SK-N-SH (cell line): ENCODE results near the gene MAP2K5. TPM values are rescaled to one million over a fixed set of nuclear protein-coding genes. Genes with fewer than 3 reads are reported as not detected.

ENCODE experiments used
- CTCF ChIA-PET: fragments of 300-600, 350-600 bp; formaldehyde crosslinking; extraction: SDS; loops from one replicate; lab custom pipeline; 2021; lab: Yijun Ruan, JAX
- POLR2A ChIA-PET: fragments of 350-600 bp; sonication (Branson Sonifier 250); formaldehyde crosslinking; extraction: SDS; loops from one replicate; lab custom pipeline; 2020; ENCODE audit warnings: antibody characterized with exemption, inconsistent platforms; lab: Yijun Ruan, JAX
- DNase-seq: peaks from one replicate; pipeline ENCODE4 v3.0.0; 2012
- H2AFZ ChIP-seq: fragments of 200-600 bp; sonication (generic); 2 replicates; pipeline ENCODE4 v1.8.1; 2016; ENCODE audit warnings: antibody characterized with exemption, mild to moderate bottlenecking, low read depth
- H3F3A ChIP-seq: fragments of 200-600 bp; sonication (generic); replicated peaks from 2 replicates; pipeline ENCODE3; 2016; ENCODE audit warnings: antibody characterized with exemption, mild to moderate bottlenecking; ENCODE audit not compliant: insufficient read depth
- H3K27ac ChIP-seq, 2 experiments: fragments of 200-500 bp in 1 of 2; fragments of 200-600 bp in 1 of 2; sonication (Bioruptor generic) in 1 of 2; sonication (generic), shearing (Covaris generic) in 1 of 2; 2 replicates each; pipeline versions ENCODE4 v1.5.1 to v1.6.1; 2014 to 2016; ENCODE audit warnings: low read depth in 2 of 2, inconsistent platforms in 1 of 2, low read length in 1 of 2, mild to moderate bottlenecking in 1 of 2, mixed read lengths in 1 of 2
- H3K27me3 ChIP-seq: fragments of 200-600 bp; sonication (generic), shearing (Covaris generic); 2 replicates; pipeline ENCODE4 v1.6.1; 2016; ENCODE audit warnings: mixed run types; ENCODE audit not compliant: insufficient read depth
- H3K36me3 ChIP-seq, 2 experiments: fragments of 200-500 bp in 1 of 2; fragments of 200-600 bp in 1 of 2; sonication (Bioruptor generic) in 1 of 2; sonication (generic) in 1 of 2; replicated peaks in 1 of 2; 2 replicates each; pipeline versions ENCODE3 to v1.5.1; 2014 to 2016; ENCODE audit warnings: low read length in 1 of 2, mild to moderate bottlenecking in 1 of 2; ENCODE audit not compliant: insufficient read depth in 2 of 2, control insufficient read depth in 1 of 2
- H3K4me1 ChIP-seq, 2 experiments: fragments of 200-500 bp in 1 of 2; fragments of 200-600 bp in 1 of 2; sonication (Bioruptor generic) in 1 of 2; sonication (generic), shearing (Covaris generic) in 1 of 2; 2 replicates each; pipeline versions ENCODE4 v1.5.1 to v1.6.1; 2014 to 2016; ENCODE audit warnings: low read depth in 1 of 2, low read length in 1 of 2, mixed run types in 1 of 2; ENCODE audit not compliant: insufficient read depth in 2 of 2, control insufficient read depth in 1 of 2
- H3K4me2 ChIP-seq: fragments of 200-600 bp; sonication (generic), shearing (Covaris generic); 2 replicates; pipeline ENCODE4 v1.6.1; 2017; ENCODE audit warnings: mixed run types
- H3K4me3 ChIP-seq, 2 experiments: fragments of 200-500 bp in 1 of 2; fragments of 200-600 bp in 1 of 2; sonication (Bioruptor generic) in 1 of 2; sonication (generic), shearing (Covaris generic) in 1 of 2; 2 replicates each; pipeline versions ENCODE4 v1.5.1 to v1.8.1; 2014 to 2016; ENCODE audit warnings: low read depth in 2 of 2, inconsistent platforms in 1 of 2, low read length in 1 of 2, mild to moderate bottlenecking in 1 of 2, mixed read lengths in 1 of 2, moderate library complexity in 1 of 2
- H3K79me2 ChIP-seq: fragments of 200-600 bp; sonication (generic); 2 replicates; pipeline ENCODE4 v1.8.1; 2017; ENCODE audit warnings: mild to moderate bottlenecking; ENCODE audit not compliant: insufficient read depth
- H3K9ac ChIP-seq: fragments of 200-600 bp; sonication (generic); 2 replicates; pipeline ENCODE4 v1.6.1; 2017; ENCODE audit warnings: mixed run types
- H3K9me2 ChIP-seq: fragments of 200-600 bp; sonication (generic); 2 replicates; pipeline ENCODE4 v1.6.1; 2017; ENCODE audit warnings: mixed run types
- H3K9me3 ChIP-seq: fragments of 200-600 bp; sonication (generic); 2 replicates; pipeline ENCODE4 v1.6.1; 2017; ENCODE audit warnings: mixed run types, mild to moderate bottlenecking, moderate library complexity
- H4K20me1 ChIP-seq: fragments of 200-600 bp; sonication (generic); 2 replicates; pipeline ENCODE4 v1.6.1; 2017; ENCODE audit warnings: mild to moderate bottlenecking, mixed run types; ENCODE audit not compliant: insufficient read depth
- ELF1 ChIP-seq: IDR thresholded peaks from 2 replicates; pipeline ENCODE4 v1.4.0; 2012
- EP300 ChIP-seq, 2 experiments: IDR thresholded peaks; 2 replicates each; pipeline versions ENCODE4 v1.4.0 to v1.6.1; 2012; ENCODE audit warnings: borderline replicate concordance in 1 of 2, low read depth in 1 of 2, low read length in 1 of 2
- EZH2phosphoT487 ChIP-seq: fragments of 200-600 bp; sonication (generic); IDR thresholded peaks from 2 replicates; pipeline ENCODE4 v1.6.1; 2017; ENCODE audit warnings: low read depth, mixed run types, mild to moderate bottlenecking, antibody characterized with exemption, moderate library complexity, borderline replicate concordance
- FOSL2 ChIP-seq: IDR thresholded peaks from 2 replicates; pipeline ENCODE4 v1.4.0; 2012; ENCODE audit warnings: low read depth, mild to moderate bottlenecking, moderate library complexity, borderline replicate concordance
- FOXJ3 ChIP-seq: sonication (generic); formaldehyde crosslinking; IDR thresholded peaks from 2 replicates; pipeline ENCODE4 v1.5.1; 2020; ENCODE audit warnings: mild to moderate bottlenecking, missing genetic modification reagents
- GABPA ChIP-seq: IDR thresholded peaks from 2 replicates; pipeline ENCODE4 v1.4.0; 2012; ENCODE audit warnings: low read depth, mild to moderate bottlenecking
- JUND ChIP-seq: IDR thresholded peaks from 2 replicates; pipeline ENCODE4 v1.4.0; 2012
- MXI1 ChIP-seq: IDR thresholded peaks from 2 replicates; pipeline ENCODE4 v1.6.1; 2012; ENCODE audit warnings: mild to moderate bottlenecking, low read depth, low read length, improper control_type of control experiment
- NFIC ChIP-seq: IDR thresholded peaks from 2 replicates; pipeline ENCODE4 v1.4.0; 2012; ENCODE audit warnings: borderline replicate concordance
- POLR2AphosphoS5 ChIP-seq: IDR thresholded peaks from 2 replicates; pipeline ENCODE4 v1.6.1; 2012; ENCODE audit warnings: low read depth, low read length
- RFX5 ChIP-seq: IDR thresholded peaks from 2 replicates; pipeline ENCODE4 v1.6.1; 2012; ENCODE audit warnings: mild to moderate bottlenecking, improper control_type of control experiment, low read length
- RXRA ChIP-seq: IDR thresholded peaks from 2 replicates; pipeline ENCODE4 v1.4.0; 2012; ENCODE audit warnings: low read depth, mild to moderate bottlenecking, borderline replicate concordance
- SIN3A ChIP-seq: IDR thresholded peaks from 2 replicates; pipeline ENCODE4 v1.6.1; 2012; ENCODE audit warnings: low read depth, mild to moderate bottlenecking, low read length, moderate library complexity, borderline replicate concordance
- TAF1 ChIP-seq: IDR thresholded peaks from 2 replicates; pipeline ENCODE4 v1.6.1; 2012; ENCODE audit warnings: low read depth, mild to moderate bottlenecking, low read length, moderate library complexity, borderline replicate concordance
- TCF12 ChIP-seq: IDR thresholded peaks from 2 replicates; pipeline ENCODE4 v1.4.0; 2012
- YY1 ChIP-seq: IDR thresholded peaks from 2 replicates; pipeline ENCODE4 v1.4.0; 2012; ENCODE audit warnings: low read depth, mild to moderate bottlenecking
- WGBS: methylation state at CpG from one replicate; pipeline ENCODE4 v1.1.6; 2017; ENCODE audit warnings: low lambda C conversion rate; 5-methylcytosine and 5-hydroxymethylcytosine counted together
- polyA plus RNA-seq, 3 experiments: library from polyadenylated mRNA; depleted of rRNA; stranded (reverse); fragments of >200 nt; gene quantifications; 2 replicates each; pipeline ENCODE4 v1.2.3, GENCODE V29; 2012
- TF ChIP-seq, protein P1 (sequence below): IDR thresholded peaks from 2 replicates; pipeline ENCODE4 v1.4.0; 2012; ENCODE audit warnings: low read depth
- TF ChIP-seq, protein P2 (sequence below): IDR thresholded peaks from 2 replicates; pipeline ENCODE4; 2012

The MAP2K5 gene
- polyA plus RNA-seq, 1 of the 3 experiments (the other 2 are of a cell fraction), result 6.2 TPM

DNA sequence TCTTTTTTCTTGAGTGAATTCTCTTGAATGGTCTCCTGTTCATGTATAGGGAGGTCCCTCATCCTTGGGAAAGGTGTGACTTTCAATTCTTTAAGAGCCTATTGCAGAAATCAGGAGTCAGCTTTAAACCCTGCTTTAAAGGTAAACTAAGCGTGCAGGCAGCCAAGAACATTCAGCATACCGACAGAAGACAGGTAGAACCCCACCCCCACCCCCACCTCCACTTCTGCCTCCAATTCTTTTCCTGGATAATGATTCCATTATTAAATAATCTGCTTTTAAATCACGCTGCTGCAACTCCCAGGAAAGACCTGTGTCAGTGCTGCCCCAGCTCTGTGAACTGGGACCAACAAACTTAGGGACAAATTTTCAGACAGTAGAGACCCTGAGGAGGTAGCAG is 233.5 kb downstream of the MAP2K5 start:
- POLR2A ChIA-PET, result no interaction called here
- H2AFZ ChIP-seq, result no peak overlapping the region
- H3F3A ChIP-seq, result no peaks in the 10 kb centered on the region
- no peaks in the 10 kb centered on the region for H3K9me3 ChIP-seq
- no peaks in the 10 kb centered on the region for H4K20me1 ChIP-seq
- TF ChIP-seq TCF12 (no peak), NFIC (no peak), EZH2phosphoT487 (no peak), JUND (no peak), FOSL2 (no peak), TAF1 (no peak), GABPA (no peak), EP300 (IDR thresholded peaks at IDR 0.05; ENCODE audit: borderline replicate concordance in 1 of 2, low read depth in 1 of 2, low read length in 1 of 2) (no peak), FOXJ3 (CRISPR knock-in tag) (no peak)
- TF ChIP-seq, protein P1, sequence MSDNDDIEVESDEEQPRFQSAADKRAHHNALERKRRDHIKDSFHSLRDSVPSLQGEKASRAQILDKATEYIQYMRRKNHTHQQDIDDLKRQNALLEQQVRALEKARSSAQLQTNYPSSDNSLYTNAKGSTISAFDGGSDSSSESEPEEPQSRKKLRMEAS, result no peak
- TF ChIP-seq, all 33 proteins: peak for 0
- H3K4me1 ChIP-seq, result peaks cover 9 to 12% of the 10 kb centered on the region in 2 experiments
- H3K27ac ChIP-seq, result no peak overlapping the region
- H3K79me2 ChIP-seq, result no peaks in the 10 kb centered on the region
- WGBS, result 89% methylated on average over 3 of the region's 3 CpGs
- no peak overlapping the region for H3K4me3 ChIP-seq
- H3K9ac ChIP-seq, result no peak overlapping the region
- no peaks in the 10 kb centered on the region for H3K9me2 ChIP-seq
- peaks cover 0 to 2% of the 10 kb centered on the region in 2 experiments for H3K36me3 ChIP-seq
- H3K4me2 ChIP-seq, result no peak overlapping the region
- no peaks in the 10 kb centered on the region for H3K27me3 ChIP-seq
- CTCF ChIA-PET, result interaction anchor here (1.1 kb wide), 1 partner anchor 14 kb away, joined by 3 read pairs; no protein-coding TSS in a partner anchor
- DNase-seq, result no peak

DNA sequence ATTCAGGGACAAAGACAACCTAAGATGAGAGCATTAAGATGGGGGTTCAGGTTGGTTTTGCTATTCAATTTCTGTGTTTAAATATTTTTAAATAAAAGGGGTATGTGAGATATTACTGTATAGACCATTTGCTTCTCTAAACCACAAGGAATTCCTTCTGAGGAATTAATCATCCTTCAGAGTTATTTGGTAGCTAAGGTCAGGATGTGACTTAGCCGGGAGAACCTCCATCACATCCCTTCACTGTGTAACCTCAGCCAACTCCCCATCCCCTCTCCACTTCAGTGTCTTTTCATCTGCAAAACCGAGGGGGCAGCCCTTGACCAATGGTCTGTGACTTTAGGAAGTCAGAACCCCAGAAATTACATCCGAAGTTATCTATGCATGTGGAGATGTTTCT is 234.1 kb downstream of the MAP2K5 start:
- ChIA-PET CTCF (no interaction called here), POLR2A (no interaction called here)
- no peaks in the 10 kb centered on the region for H3K27me3 ChIP-seq
- H3K4me1 ChIP-seq, result peaks cover 3 to 12% of the 10 kb centered on the region in 2 experiments; a peak in 3 of 4 replicates
- H3F3A ChIP-seq, result no peaks in the 10 kb centered on the region
- no peak for DNase-seq
- H3K27ac ChIP-seq, result no peak overlapping the region
- TF ChIP-seq EP300 (IDR thresholded peaks at IDR 0.05; ENCODE audit: borderline replicate concordance in 1 of 2, low read depth in 1 of 2, low read length in 1 of 2) (no peak), RFX5 (no peak), JUND (no peak), TCF12 (peak; percentile 20; the same call in 1 of the 2 replicates), ELF1 (no peak), MXI1 (no peak), POLR2AphosphoS5 (no peak), YY1 (no peak), SIN3A (no peak), RXRA (no peak)
- TF ChIP-seq, protein P2, sequence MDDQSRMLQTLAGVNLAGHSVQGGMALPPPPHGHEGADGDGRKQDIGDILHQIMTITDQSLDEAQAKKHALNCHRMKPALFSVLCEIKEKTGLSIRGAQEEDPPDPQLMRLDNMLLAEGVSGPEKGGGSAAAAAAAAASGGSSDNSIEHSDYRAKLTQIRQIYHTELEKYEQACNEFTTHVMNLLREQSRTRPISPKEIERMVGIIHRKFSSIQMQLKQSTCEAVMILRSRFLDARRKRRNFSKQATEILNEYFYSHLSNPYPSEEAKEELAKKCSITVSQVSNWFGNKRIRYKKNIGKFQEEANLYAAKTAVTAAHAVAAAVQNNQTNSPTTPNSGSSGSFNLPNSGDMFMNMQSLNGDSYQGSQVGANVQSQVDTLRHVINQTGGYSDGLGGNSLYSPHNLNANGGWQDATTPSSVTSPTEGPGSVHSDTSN, result peak; percentile 52
- no peak overlapping the region for H2AFZ ChIP-seq
- H3K4me3 ChIP-seq, result no peak overlapping the region
- H4K20me1 ChIP-seq, result no peaks in the 10 kb centered on the region
- H3K9me2 ChIP-seq, result no peaks in the 10 kb centered on the region
- no peak overlapping the region for H3K9ac ChIP-seq
- H3K36me3 ChIP-seq, result peaks cover 0 to 2% of the 10 kb centered on the region in 2 experiments
- H3K79me2 ChIP-seq, result no peaks in the 10 kb centered on the region
- H3K4me2 ChIP-seq, result no peak overlapping the region
- 30% methylated on average over 3 of the region's 3 CpGs for WGBS
- no peaks in the 10 kb centered on the region for H3K9me3 ChIP-seq
